Measurements from ENCODE around the gene SDF4. TPM values are rescaled to one million over a fixed set of nuclear protein-coding genes. Genes with fewer than 3 reads are reported as not detected.
A peak's percentile ranks its signal among the peaks of the same experiment; 100 is the strongest.

Gene SDF4
- total and polyA plus RNA-seq, 2 of the 8 experiments (the other 6 are each of a cell fraction or from before 2014, with no cell fraction given) = 45.5 to 75.6 TPM

- H2AK5ac ChIP-seq (ENCODE audit: low read depth, low read length) = no peak overlapping the region
- no peaks in the 10 kb centered on the region for H3K79me2 ChIP-seq (ENCODE audit: control insufficient read depth in 1 of 2, insufficient read depth in 2 of 2, low read length in 2 of 2)
- no peak overlapping the region for H4K91ac ChIP-seq (replicated peaks; ENCODE audit: insufficient read length, low read length)
- no peak overlapping the region for H3K56ac ChIP-seq (replicated peaks; ENCODE audit: insufficient read length, low read depth, low read length)
- peak overlapping the region; percentile 12 to 70; a peak in 3 of 4 replicates for H3K4me2 ChIP-seq (ENCODE audit: insufficient read depth in 1 of 2, low read depth in 2 of 2, low read length in 2 of 2)
- no peak overlapping the region for H3K27ac ChIP-seq (ENCODE audit: low read depth, low read length)
- no peak for FAIRE-seq
- no peak overlapping the region for H3K14ac ChIP-seq (ENCODE audit: insufficient read length)
- no peak overlapping the region for H2BK15ac ChIP-seq (ENCODE audit: low read length)
- H2BK20ac ChIP-seq (ENCODE audit: low read length) = no peak overlapping the region; the same call in 1 of the 2 replicates
- no peak overlapping the region for H2BK5ac ChIP-seq (ENCODE audit: low read depth, low read length)
- no peaks in the 10 kb centered on the region for H3K9me3 ChIP-seq (ENCODE audit: insufficient read depth in 2 of 2, low read depth in 1 of 2, low read length in 1 of 2)
- no peak overlapping the region for H2BK12ac ChIP-seq (ENCODE audit: low read depth, low read length)
- TF ChIP-seq EZH2 (IDR thresholded peaks at IDR 0.05; ENCODE audit: low read depth, low read length, severe bottlenecking) (peak; percentile 13), HDAC6 (IDR thresholded peaks at IDR 0.05; ENCODE audit: low read depth, low read length) (no peak), E2F6 (IDR thresholded peaks at IDR 0.05) (no peak), BACH1 (IDR thresholded peaks at IDR 0.05; ENCODE audit: low read length) (peak; percentile 82), EGR1 (IDR thresholded peaks at IDR 0.05; ENCODE audit: borderline replicate concordance, low read depth, low read length) (peak; percentile 57; the same call in 1 of the 2 replicates), CREB1 (IDR thresholded peaks at IDR 0.05) (0 out of 2 replicates have a peak, but pooled peaks have one; percentile 22), HDAC2 (IDR thresholded peaks at IDR 0.05; ENCODE audit: borderline replicate concordance in 1 of 2, low read depth in 2 of 2, low read length in 2 of 2) (0 out of 4 replicates have a peak, but pooled peaks of 1 of the 2 experiments have one; percentile 70)
- H3K4me1 ChIP-seq (replicated peaks in 1 of 4; ENCODE audit: control insufficient read depth in 3 of 4, insufficient read depth in 4 of 4, low read length in 3 of 4) = peaks cover 0 to 10% (median under 1%) of the 10 kb centered on the region in 4 experiments; a peak in 4 of 7 replicates
- H3K9ac ChIP-seq (replicated peaks in 1 of 4; ENCODE audit: extremely low read depth in 1 of 4, low read depth in 3 of 4, low read length in 3 of 4) = no peak overlapping the region
- H3K23me2 ChIP-seq (ENCODE audit: low read depth, low read length) = peaks cover 3% of the 10 kb centered on the region; the same call in 1 of the 2 replicates
- H4K20me1 ChIP-seq (replicated peaks in 1 of 2; ENCODE audit: control insufficient read depth in 1 of 2, insufficient read depth in 2 of 2, low read length in 2 of 2) = no peaks in the 10 kb centered on the region
- peak overlapping the region; percentile 81 for H3K4ac ChIP-seq (replicated peaks; ENCODE audit: insufficient read length, low read depth, low read length)
- no peak overlapping the region for H2AFZ ChIP-seq (ENCODE audit: low read length)
- H3K18ac ChIP-seq (ENCODE audit: extremely low read depth, low read length) = peak overlapping the region; percentile 78; the same call in 1 of the 2 replicates
- DNase-seq (ENCODE audit: low read depth in 1 of 2, low spot score in 2 of 2) = peak in 1 of 2 experiments; percentile 76
- no peaks in the 10 kb centered on the region for H3K79me1 ChIP-seq (ENCODE audit: low read depth, low read length)
- WGBS, 2 experiments (ENCODE audit: extremely low coverage in 1 of 2, insufficient coverage in 1 of 2, insufficient read length in 1 of 2, insufficient replicate concordance in 2 of 2, low coverage in 1 of 2, low lambda C conversion rate in 2 of 2, missing lambda C conversion rate in 1 of 2) = 10% methylated on average over 13 of the region's 109 CpGs; no CpG with 5 or more reads in 1 of the 2 experiments
- H2BK120ac ChIP-seq (replicated peaks; ENCODE audit: low read depth, low read length) = no peak overlapping the region
- ChIA-PET CTCF (ENCODE audit: partially characterized antibody) (interaction anchor here (1.0 to 1.2 kb wide), 2 partner anchors 16 to 17 kb away, joined by 3 read pairs; no protein-coding TSS in a partner anchor), POLR2A (ENCODE audit: partially characterized antibody) (interaction anchor here (0.9 to 1.7 kb wide), 3 partner anchors 15 to 179 kb away, joined by 3 to 6 read pairs (median 4); partner anchors contain the start of gene TTLL10)
- H4K8ac ChIP-seq (ENCODE audit: extremely low read depth, insufficient read depth, low read length) = peak overlapping the region; percentile 68; the same call in 1 of the 2 replicates
- H3K36me3 ChIP-seq (ENCODE audit: control insufficient read depth in 2 of 4, insufficient read depth in 4 of 4, low read length in 3 of 4) = no peaks in the 10 kb centered on the region
- H4K5ac ChIP-seq (ENCODE audit: insufficient read length, low read depth, low read length) = no peak overlapping the region
- H3K27me3 ChIP-seq (replicated peaks in 1 of 4; ENCODE audit: control insufficient read depth in 3 of 4, extremely low read depth in 1 of 4, insufficient read depth in 3 of 4, low read length in 3 of 4) = peaks cover 2 to 9% (median 8%) of the 10 kb centered on the region in 4 experiments; a peak in 6 of 7 replicates
- peak overlapping the region; percentile 23 to 67 (median 30); a peak in 7 of 8 replicates for H3K4me3 ChIP-seq (ENCODE audit: extremely low read depth in 1 of 4, insufficient read depth in 2 of 4, low read depth in 3 of 4, low read length in 4 of 4)
- no peak overlapping the region for H3K23ac ChIP-seq (ENCODE audit: insufficient read length)
Measured at GRCh38 chr1:1200876-1201810, 30.7 kb downstream of the SDF4 start.

Data from H1 (cell line).